HEK293T (cell line): ENCODE measurements around the gene KAT2B.

Source experiments
- CTCF ChIA-PET: fragments of 350-600 bp; formaldehyde crosslinking; extraction: SDS; loops from one replicate; lab custom pipeline; 2021; ENCODE audit warnings: antibody characterized with exemption, inconsistent platforms; lab: Yijun Ruan, JAX
- POLR2A ChIA-PET: fragments of 350-600 bp; formaldehyde crosslinking; extraction: SDS; loops from one replicate; lab custom pipeline; 2020; ENCODE audit warnings: antibody characterized with exemption, inconsistent platforms; lab: Yijun Ruan, JAX
- DNase-seq: peaks from one replicate; pipeline ENCODE4 v3.0.0; 2012; ENCODE audit warnings: mixed read lengths; ENCODE audit errors: extremely low spot score
- ARNT ChIP-seq: fragments of 450-650 bp; IDR thresholded peaks from 2 replicates; pipeline ENCODE4 v1.6.1; 2017; ENCODE audit warnings: mild to moderate bottlenecking
- BHLHE40 ChIP-seq: fragments of 450-650 bp; IDR thresholded peaks from 2 replicates; pipeline ENCODE4 v1.6.1; 2016; ENCODE audit warnings: mild to moderate bottlenecking, moderate library complexity, borderline replicate concordance
- CTBP1 ChIP-seq: fragments of 450-650 bp; IDR thresholded peaks from 2 replicates; pipeline ENCODE4 v1.6.1; 2016; ENCODE audit warnings: borderline replicate concordance
- ELF4 ChIP-seq: fragments of 450-650 bp; IDR thresholded peaks from 2 replicates; pipeline ENCODE4 v1.6.1; 2017; ENCODE audit warnings: antibody characterized with exemption
- FOXA1 ChIP-seq: fragments of 450-650 bp; IDR thresholded peaks from 2 replicates; pipeline ENCODE4 v1.6.1; 2016; ENCODE audit warnings: mild to moderate bottlenecking
- FOXK2 ChIP-seq: fragments of 450-650 bp; IDR thresholded peaks from 2 replicates; pipeline ENCODE4 v1.6.1; 2016; ENCODE audit warnings: mild to moderate bottlenecking
- FOXM1 ChIP-seq: fragments of 450-650 bp; IDR thresholded peaks from 2 replicates; pipeline ENCODE4 v1.6.1; 2017; ENCODE audit warnings: mild to moderate bottlenecking, borderline replicate concordance
- HDGF ChIP-seq: fragments of 450-650 bp; IDR thresholded peaks from 2 replicates; pipeline ENCODE4 v1.6.1; 2017; ENCODE audit warnings: antibody characterized with exemption, borderline replicate concordance
- L3MBTL2 ChIP-seq: fragments of 450-650 bp; conservative IDR thresholded peaks from 2 replicates; pipeline ENCODE4 v1.6.1; 2016; ENCODE audit warnings: mild to moderate bottlenecking
- LEF1 ChIP-seq: fragments of 450-650 bp; IDR thresholded peaks from 2 replicates; pipeline ENCODE4 v1.6.1; 2017; ENCODE audit warnings: mild to moderate bottlenecking, borderline replicate concordance
- NFRKB ChIP-seq: fragments of 450-650 bp; IDR thresholded peaks from 2 replicates; pipeline ENCODE4 v1.6.1; 2016; ENCODE audit warnings: mild to moderate bottlenecking, moderate library complexity
- SP1 ChIP-seq: fragments of 450-650 bp; IDR thresholded peaks from 2 replicates; pipeline ENCODE4 v1.6.1; 2017
- SUZ12 ChIP-seq: fragments of 450-650 bp; IDR thresholded peaks from 2 replicates; pipeline ENCODE4 v1.6.1; 2016; ENCODE audit warnings: mild to moderate bottlenecking
- TARDBP ChIP-seq: fragments of 450-650 bp; IDR thresholded peaks from 2 replicates; pipeline ENCODE4 v1.6.1; 2016
- ZNF384 ChIP-seq: fragments of 450-650 bp; IDR thresholded peaks from 2 replicates; pipeline ENCODE4 v1.6.1; 2016
- TF ChIP-seq, protein P1 (sequence below): fragments of 450-650 bp; IDR thresholded peaks from 2 replicates; pipeline ENCODE4 v1.6.1; 2016

Gene KAT2B

DNA sequence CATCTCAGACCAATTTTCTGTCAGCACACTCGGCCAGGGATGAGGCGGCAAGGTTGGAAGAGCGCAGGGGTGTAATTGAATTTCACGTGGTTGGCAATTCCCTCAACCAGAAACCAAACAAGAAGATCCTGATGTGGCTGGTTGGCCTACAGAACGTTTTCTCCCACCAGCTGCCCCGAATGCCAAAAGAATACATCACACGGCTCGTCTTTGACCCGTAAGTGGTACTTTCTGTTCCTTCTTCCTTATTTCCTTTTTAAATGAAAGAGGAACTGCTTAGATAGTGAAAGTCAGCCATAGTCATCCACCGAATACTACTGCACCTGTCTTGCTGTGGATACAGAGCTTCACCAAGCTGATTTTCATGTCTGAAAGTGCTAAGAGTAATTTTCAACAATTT, 85.7 kb downstream of the KAT2B start:
- ChIA-PET CTCF (no interaction called here), POLR2A (no interaction called here)
- TF ChIP-seq FOXM1 (no peak), L3MBTL2 (no peak), HDGF (no peak), FOXK2 (no peak), CTBP1 (no peak), TARDBP (no peak), SP1 (no peak), ELF4 (no peak), BHLHE40 (no peak), LEF1 (no peak), NFRKB (no peak), SUZ12 (no peak), ARNT (no peak), FOXA1 (no peak), ZNF384 (no peak)
- TF ChIP-seq, protein P1, sequence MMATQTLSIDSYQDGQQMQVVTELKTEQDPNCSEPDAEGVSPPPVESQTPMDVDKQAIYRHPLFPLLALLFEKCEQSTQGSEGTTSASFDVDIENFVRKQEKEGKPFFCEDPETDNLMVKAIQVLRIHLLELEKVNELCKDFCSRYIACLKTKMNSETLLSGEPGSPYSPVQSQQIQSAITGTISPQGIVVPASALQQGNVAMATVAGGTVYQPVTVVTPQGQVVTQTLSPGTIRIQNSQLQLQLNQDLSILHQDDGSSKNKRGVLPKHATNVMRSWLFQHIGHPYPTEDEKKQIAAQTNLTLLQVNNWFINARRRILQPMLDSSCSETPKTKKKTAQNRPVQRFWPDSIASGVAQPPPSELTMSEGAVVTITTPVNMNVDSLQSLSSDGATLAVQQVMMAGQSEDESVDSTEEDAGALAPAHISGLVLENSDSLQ: no peak
- no peak for DNase-seq

DNA sequence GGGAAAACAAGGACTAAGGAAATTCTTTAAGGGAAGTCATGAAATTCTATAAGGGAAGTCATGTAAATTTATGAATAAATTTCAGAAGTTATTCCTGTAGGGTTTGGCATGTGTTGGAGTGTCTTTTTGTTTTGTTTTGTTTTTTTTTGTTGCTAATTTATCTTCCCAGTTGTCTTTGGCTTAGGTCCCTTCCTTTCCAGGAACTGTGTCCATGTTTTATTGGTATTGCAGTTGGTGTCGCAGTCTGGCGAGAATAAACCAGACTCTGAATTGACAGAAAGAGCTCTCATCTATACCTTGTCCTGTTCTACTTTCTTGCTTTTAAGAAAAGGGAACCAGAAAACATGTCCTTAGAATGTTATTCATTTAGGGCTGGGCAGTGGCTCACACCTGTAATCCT, 88.1 kb downstream of the KAT2B start:
- DNase-seq: no peak
- ChIA-PET POLR2A (no interaction called here), CTCF (interaction anchor here (0.7 kb wide), 1 partner anchor 27 kb away, joined by 3 read pairs; no protein-coding TSS in a partner anchor)
- no peak for TF ChIP-seq HDGF
- TF ChIP-seq FOXM1: no peak
- TF ChIP-seq, protein P1: no peak
- TF ChIP-seq L3MBTL2: no peak
- TF ChIP-seq NFRKB: no peak
- no peak for TF ChIP-seq TARDBP
- TF ChIP-seq BHLHE40: no peak
- TF ChIP-seq FOXA1: no peak
- TF ChIP-seq ZNF384: no peak
- no peak for TF ChIP-seq SUZ12
- TF ChIP-seq SP1: no peak
- no peak for TF ChIP-seq LEF1

DNA sequence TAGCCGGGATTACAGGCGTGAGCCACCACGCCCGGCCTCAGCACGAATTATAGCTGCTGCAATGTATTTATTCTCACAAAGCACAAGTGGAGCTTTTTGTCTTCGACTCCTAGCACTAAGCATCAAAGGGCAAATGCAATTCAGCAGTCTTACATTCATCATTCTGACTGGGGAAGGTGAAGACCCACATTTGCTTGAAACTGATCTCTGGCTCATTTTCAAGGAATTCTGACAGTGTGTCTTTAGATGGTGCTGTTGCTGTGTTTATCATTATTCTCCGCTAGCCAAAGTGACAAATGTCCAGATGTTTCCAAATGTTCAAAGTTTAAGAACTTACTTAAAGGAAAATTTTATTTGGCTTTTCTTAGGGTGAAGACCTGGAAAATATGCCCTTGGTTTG, 89.9 kb downstream of the KAT2B start:
- no peak for TF ChIP-seq CTBP1
- no peak for TF ChIP-seq SP1
- TF ChIP-seq SUZ12: no peak
- TF ChIP-seq NFRKB: no peak
- no peak for TF ChIP-seq TARDBP
- no peak for TF ChIP-seq L3MBTL2
- TF ChIP-seq ARNT: no peak
- TF ChIP-seq FOXA1: no peak
- TF ChIP-seq ELF4: no peak
- no peak for TF ChIP-seq ZNF384
- no peak for TF ChIP-seq LEF1
- no peak for TF ChIP-seq FOXM1
- TF ChIP-seq FOXK2: no peak
- TF ChIP-seq BHLHE40: no peak
- TF ChIP-seq, protein P1: no peak
- no peak for TF ChIP-seq HDGF
- ChIA-PET CTCF (no interaction called here), POLR2A (no interaction called here)
- no peak for DNase-seq

DNA sequence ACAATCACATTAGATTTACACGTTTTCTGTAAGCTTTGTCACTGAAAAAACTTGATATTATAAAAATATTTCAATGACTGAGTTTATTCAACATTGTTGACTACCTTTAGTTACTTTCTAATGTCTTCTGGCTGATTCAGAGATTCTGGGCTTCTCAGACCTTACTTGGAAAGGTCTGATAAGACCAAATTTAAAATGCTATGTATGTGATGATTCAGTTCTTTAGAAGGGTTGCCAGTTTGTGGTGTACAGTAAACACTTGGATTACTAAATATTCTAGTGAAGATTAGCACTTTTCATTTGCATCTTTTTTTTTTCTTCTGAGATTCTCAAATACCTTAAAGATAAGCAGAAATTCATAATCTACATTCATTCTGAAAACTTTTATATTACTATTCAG, 96.0 kb downstream of the KAT2B start:
- POLR2A ChIA-PET: no interaction called here
- CTCF ChIA-PET: no interaction called here
- DNase-seq: no peak
- TF ChIP-seq FOXA1: no peak
- TF ChIP-seq SP1: no peak

DNA sequence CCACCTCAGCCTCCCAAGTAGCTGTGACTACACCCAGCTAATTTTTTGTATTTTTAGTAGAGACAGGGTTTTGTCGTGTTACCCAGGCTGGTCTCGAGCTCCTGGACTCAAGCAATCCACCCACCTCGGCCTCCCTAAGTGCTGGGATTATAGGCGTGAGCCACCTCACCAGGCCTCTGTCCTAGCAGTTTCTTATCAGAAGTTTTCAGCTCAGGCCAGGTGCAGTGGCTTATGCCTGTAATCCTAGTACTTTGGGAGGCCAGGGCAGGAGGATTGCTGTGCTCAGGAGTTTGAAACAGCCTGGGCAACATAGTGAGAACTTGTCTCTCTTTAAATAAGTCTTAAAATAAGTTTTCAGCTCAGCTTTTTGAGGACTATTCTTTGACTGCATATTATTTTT, 97.4 kb downstream of the KAT2B start:
- no peak for DNase-seq
- ChIA-PET POLR2A (no interaction called here), CTCF (no interaction called here)
- TF ChIP-seq SUZ12 (no peak), SP1 (no peak), L3MBTL2 (no peak), NFRKB (no peak), ARNT (no peak), FOXM1 (no peak), FOXK2 (no peak), TARDBP (no peak), ZNF384 (no peak), CTBP1 (no peak), BHLHE40 (no peak)

DNA sequence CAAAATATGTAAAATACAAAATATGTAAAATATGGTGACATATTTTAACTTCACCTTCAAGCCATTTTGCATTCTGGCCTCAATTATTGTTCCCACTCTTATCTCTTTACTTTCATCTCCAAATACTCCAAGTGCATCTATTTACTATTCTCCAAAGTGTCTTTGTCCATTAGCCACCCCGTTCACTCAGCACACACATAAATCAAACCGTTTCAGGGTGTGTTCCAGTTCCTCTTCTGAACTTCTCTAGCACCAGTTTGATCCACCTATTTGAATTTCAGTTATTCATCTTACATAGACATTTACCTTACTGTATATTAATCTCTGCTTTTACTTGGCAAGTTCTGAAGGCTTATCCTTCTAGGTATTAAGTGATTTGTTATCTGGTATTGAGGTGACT, 100.6 kb downstream of the KAT2B start:
- no peak for DNase-seq
- no peak for TF ChIP-seq NFRKB
- TF ChIP-seq BHLHE40: no peak
- no peak for TF ChIP-seq CTBP1
- TF ChIP-seq ARNT: no peak
- TF ChIP-seq FOXK2: no peak
- TF ChIP-seq L3MBTL2: no peak
- no peak for TF ChIP-seq ELF4
- TF ChIP-seq FOXA1: no peak
- no peak for TF ChIP-seq SP1
- no peak for TF ChIP-seq HDGF
- TF ChIP-seq LEF1: no peak
- no peak for TF ChIP-seq SUZ12
- TF ChIP-seq FOXM1: no peak
- no peak for TF ChIP-seq ZNF384
- no peak for TF ChIP-seq TARDBP
- TF ChIP-seq, protein P1: no peak
- POLR2A ChIA-PET: no interaction called here
- CTCF ChIA-PET: no interaction called here
